LHCN-M2 (cell line): ENCODE results near the gene COPS3. TPM values are rescaled to one million over a fixed set of nuclear protein-coding genes. Genes with fewer than 3 reads are reported as not detected.

Source experiments
- DNase-seq: peaks from one replicate; pipeline ENCODE4 v3.0.0-alpha.2; 2012; ENCODE audit warnings: low read depth
- total RNA-seq: library from RNA; depleted of rRNA; stranded (reverse); fragments of >200 nt; gene quantifications from 2 replicates; pipeline ENCODE4 v1.2.3, GENCODE V29; 2014

Gene COPS3
- total RNA-seq, 1 experiment from 2014 or later = 117 TPM

- DNase-seq = no peak
Observed at GRCh38 chr17:17246879-17247278, 34.2 kb downstream of the COPS3 start.

GRCh38 chr17:17243163-17243562 lies 37.9 kb downstream of the COPS3 start:
- no peak for DNase-seq

GRCh38 chr17:17242246-17242645 lies 38.8 kb downstream of the COPS3 start:
- no peak for DNase-seq

- no peak for DNase-seq
Observed at GRCh38 chr17:17241656-17242055, 39.4 kb downstream of the COPS3 start.

- no peak for DNase-seq
Observed at GRCh38 chr17:17239832-17240231, 41.2 kb downstream of the COPS3 start.

GRCh38 chr17:17237026-17237799 lies 43.8 kb downstream of the COPS3 start, which contains the start of gene FLCN:
TSS of gene FLCN (minus strand) at chr17:17237168. CDS start at chr17:17228137, 9,031 bp downstream.
- DNase-seq = peak; percentile 84

- peak; percentile 41 for DNase-seq
Observed at GRCh38 chr17:17236295-17237025, 44.6 kb downstream of the COPS3 start.

- peak; percentile 49 for DNase-seq
Observed at GRCh38 chr17:17235212-17236174, 45.6 kb downstream of the COPS3 start.

- DNase-seq = no peak
Observed at GRCh38 chr17:17232303-17232621, 48.8 kb downstream of the COPS3 start.

- no peak for DNase-seq
Observed at GRCh38 chr17:17231621-17232302, 49.3 kb downstream of the COPS3 start.

- no peak for DNase-seq
Observed at GRCh38 chr17:17229416-17230384, 51.3 kb downstream of the COPS3 start.

- no peak for DNase-seq
Observed at GRCh38 chr17:17228521-17229279, 52.3 kb downstream of the COPS3 start.

GRCh38 chr17:17227608-17228520 lies 53.2 kb downstream of the COPS3 start:
- no peak for DNase-seq

- no peak for DNase-seq
Observed at GRCh38 chr17:17226451-17227265, 54.4 kb downstream of the COPS3 start.

- DNase-seq = no peak
Observed at GRCh38 chr17:17225901-17226300, 55.1 kb downstream of the COPS3 start.

GRCh38 chr17:17224137-17224536 lies 56.9 kb downstream of the COPS3 start:
- DNase-seq = no peak

- no peak for DNase-seq
Observed at GRCh38 chr17:17223736-17224135, 57.3 kb downstream of the COPS3 start.
